Activated naive CD8-positive, alpha-beta T cell (primary cell): ENCODE data around the gene RCOR1.
A peak's percentile ranks its signal among the peaks of the same experiment; 100 is the strongest.

ENCODE experiments used
- H3K27ac Mint-ChIP-seq: one replicate; pipeline ENCODE4 v1.8.0; 2021; ENCODE audit warnings: mixed read lengths
- H3K27me3 Mint-ChIP-seq: one replicate; pipeline ENCODE4 v1.8.0; 2021; ENCODE audit warnings: mixed read lengths
- H3K36me3 Mint-ChIP-seq: one replicate; pipeline ENCODE4 v1.8.0; 2021; ENCODE audit warnings: mixed read lengths
- H3K4me1 Mint-ChIP-seq: one replicate; pipeline ENCODE4 v1.8.0; 2021; ENCODE audit warnings: low read depth, mixed read lengths
- H3K4me3 Mint-ChIP-seq: one replicate; pipeline ENCODE4 v1.8.0; 2021; ENCODE audit warnings: mild to moderate bottlenecking, mixed read lengths
- H3K9me3 Mint-ChIP-seq: one replicate; pipeline ENCODE4 v1.8.0; 2021; ENCODE audit warnings: low read depth, mixed read lengths

The RCOR1 gene

DNA sequence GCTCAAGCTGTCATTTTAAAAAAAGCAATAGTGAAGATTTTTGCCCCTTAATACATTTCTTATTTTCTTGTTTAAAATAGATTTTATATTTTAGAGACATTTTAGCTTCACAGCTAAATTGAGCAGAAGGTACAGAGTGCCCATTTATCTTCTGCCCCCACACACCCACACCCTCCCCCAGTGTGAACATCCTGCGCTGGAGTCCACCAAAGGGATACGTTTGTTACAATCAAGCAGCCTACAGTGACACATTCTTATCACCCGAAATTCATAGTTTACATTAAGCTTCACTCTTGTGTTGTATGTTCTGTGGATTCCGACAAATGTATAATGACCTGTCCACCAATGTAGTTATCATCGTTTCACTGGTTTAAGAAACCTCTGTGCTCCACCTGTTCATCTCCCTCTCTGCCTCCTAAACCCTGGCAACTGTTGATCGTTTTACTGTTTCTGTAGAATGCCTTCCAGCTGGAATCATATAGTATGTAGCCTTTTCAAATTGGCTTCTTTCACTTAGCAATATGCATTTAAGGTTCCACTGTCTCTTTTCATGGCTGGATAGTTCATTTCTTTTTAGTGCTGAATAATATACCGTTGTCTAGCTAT is 93.8 kb downstream of the RCOR1 start:
- H3K27ac Mint-ChIP-seq: no peak overlapping the region
- peaks cover 15% of the 10 kb centered on the region for H3K4me1 Mint-ChIP-seq
- no peaks in the 10 kb centered on the region for H3K9me3 Mint-ChIP-seq
- H3K36me3 Mint-ChIP-seq: peaks cover 10% of the 10 kb centered on the region
- no peak overlapping the region for H3K4me3 Mint-ChIP-seq
- H3K27me3 Mint-ChIP-seq: no peaks in the 10 kb centered on the region

DNA sequence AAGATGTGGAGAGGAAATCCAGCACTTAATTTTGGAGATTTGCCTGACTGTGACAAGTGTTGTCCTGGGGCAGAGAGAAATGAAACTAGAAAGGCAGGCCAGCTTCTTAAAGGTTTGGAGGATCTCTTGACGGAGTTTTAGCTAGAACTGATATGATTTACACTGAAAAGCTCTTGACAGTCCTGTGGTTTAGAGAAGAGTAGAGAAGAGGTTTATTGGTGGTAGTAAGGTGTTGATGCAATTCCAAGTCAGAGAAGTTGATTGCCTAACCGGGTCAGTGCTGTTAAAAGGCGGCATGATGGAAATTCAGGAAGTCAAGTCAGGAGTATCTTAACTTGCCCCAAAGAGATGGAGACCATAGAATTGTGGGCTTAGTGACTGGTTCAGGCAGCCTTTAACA is 95.8 kb downstream of the RCOR1 start:
- H3K36me3 Mint-ChIP-seq: peaks cover 5% of the 10 kb centered on the region
- no peaks in the 10 kb centered on the region for H3K9me3 Mint-ChIP-seq
- no peak overlapping the region for H3K4me3 Mint-ChIP-seq
- peaks cover 19% of the 10 kb centered on the region for H3K4me1 Mint-ChIP-seq
- peak overlapping the region; percentile 10 for H3K27ac Mint-ChIP-seq
- H3K27me3 Mint-ChIP-seq: no peaks in the 10 kb centered on the region

DNA sequence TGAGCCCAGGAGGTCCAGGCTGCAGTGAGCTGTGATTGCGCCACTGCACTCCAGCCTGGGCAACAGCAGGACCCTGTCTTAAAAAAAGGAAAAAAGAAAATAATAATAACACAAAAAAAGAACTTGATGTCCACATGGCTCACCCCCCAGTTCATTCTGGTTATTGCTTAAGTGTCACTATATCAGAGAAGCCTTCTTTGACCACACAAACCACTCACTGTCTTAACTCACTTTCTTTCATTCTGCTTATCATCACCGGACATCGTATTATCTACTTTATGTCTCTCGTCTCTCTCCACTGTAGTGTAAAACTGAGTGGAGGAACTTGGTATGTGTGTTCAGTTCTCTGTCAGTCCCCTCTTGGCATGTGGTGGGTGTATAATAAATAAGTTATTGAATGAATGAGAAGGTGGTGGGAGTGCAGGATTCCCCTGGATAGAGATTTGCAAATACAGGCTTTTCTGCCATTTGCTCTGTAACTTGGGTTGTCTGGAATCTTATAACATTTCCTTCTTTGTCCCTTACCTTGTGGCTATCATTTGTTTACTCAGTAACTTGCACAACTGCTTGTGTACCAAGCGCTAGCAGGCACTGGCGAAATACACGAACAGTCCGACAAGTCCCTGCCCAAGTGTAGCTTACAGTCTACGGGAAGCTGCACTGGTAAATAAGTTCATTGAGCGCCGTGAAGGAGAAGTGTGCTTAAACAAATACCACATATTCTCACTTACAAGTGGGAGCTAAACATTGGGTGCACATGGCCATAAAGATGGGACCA is 98.2 kb downstream of the RCOR1 start:
- Mint-ChIP-seq H3K4me3 (no peak overlapping the region), H3K4me1 (peaks cover 25% of the 10 kb centered on the region), H3K27me3 (no peaks in the 10 kb centered on the region), H3K27ac (no peak overlapping the region), H3K9me3 (no peaks in the 10 kb centered on the region), H3K36me3 (no peaks in the 10 kb centered on the region)

DNA sequence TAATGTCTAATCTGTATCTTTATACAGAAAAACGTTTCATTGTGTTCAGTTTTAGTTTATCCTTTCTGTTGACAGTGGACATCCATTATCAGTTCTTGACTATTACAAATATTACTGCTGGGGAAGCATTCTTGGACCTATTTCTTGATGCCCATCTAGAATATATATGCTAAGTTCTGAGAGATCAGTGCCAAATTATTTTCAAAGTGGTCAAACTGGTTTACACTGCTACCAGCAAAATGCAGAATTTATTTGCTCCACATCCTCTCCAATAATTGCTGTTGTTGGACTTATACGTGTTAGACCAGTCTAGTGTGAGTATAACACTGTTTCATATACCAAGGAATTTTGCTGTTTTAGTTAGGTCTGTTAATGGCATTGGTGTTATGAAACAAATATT is 99.3 kb downstream of the RCOR1 start:
- Mint-ChIP-seq H3K27ac (no peak overlapping the region), H3K4me1 (peaks cover 32% of the 10 kb centered on the region), H3K4me3 (no peak overlapping the region), H3K9me3 (no peaks in the 10 kb centered on the region), H3K36me3 (no peaks in the 10 kb centered on the region), H3K27me3 (no peaks in the 10 kb centered on the region)

GRCh38 chr14:102692334-102692733 is 99.9 kb downstream of the RCOR1 start:
- no peaks in the 10 kb centered on the region for H3K27me3 Mint-ChIP-seq
- H3K27ac Mint-ChIP-seq: no peak overlapping the region
- H3K9me3 Mint-ChIP-seq: no peaks in the 10 kb centered on the region
- H3K36me3 Mint-ChIP-seq: no peaks in the 10 kb centered on the region
- H3K4me3 Mint-ChIP-seq: no peak overlapping the region
- peaks cover 38% of the 10 kb centered on the region for H3K4me1 Mint-ChIP-seq

- H3K9me3 Mint-ChIP-seq: no peaks in the 10 kb centered on the region
- no peaks in the 10 kb centered on the region for H3K36me3 Mint-ChIP-seq
- no peaks in the 10 kb centered on the region for H3K27me3 Mint-ChIP-seq
- no peak overlapping the region for H3K27ac Mint-ChIP-seq
- H3K4me1 Mint-ChIP-seq: peaks cover 36% of the 10 kb centered on the region
- H3K4me3 Mint-ChIP-seq: no peak overlapping the region
Observed at GRCh38 chr14:102693006-102693755, 100.7 kb downstream of the RCOR1 start.

DNA sequence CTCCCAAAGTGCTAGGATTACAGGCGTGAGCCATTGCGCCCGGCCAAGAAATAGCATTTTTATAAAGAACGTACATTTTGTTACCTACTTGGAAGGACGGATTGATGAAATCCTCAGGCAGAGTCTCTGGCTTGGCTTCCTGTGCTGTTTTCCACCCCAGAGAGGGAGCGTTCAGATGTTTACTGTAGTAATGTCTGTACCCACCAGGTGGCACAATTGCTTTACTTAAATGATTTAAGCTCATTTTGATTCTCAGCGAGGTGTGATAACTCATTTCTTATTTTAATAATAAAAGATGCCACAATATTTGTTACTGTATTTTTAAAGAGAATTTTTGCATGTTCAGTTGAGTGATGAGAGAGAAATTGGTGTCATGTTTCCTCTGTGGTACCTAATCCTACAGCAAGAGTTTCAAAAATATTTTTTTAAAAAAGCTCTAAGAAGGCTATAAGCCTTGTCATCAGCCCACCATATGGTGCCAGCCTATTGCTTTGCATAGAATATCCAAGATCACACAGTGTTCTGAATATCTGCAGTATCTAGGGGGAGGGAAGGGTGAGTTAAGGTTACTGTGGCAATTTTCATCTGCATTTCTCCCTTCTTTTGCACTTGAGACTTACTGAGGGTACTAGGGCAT is 102.2 kb downstream of the RCOR1 start:
- Mint-ChIP-seq H3K27me3 (no peaks in the 10 kb centered on the region), H3K4me3 (no peak overlapping the region), H3K27ac (no peak overlapping the region), H3K9me3 (no peaks in the 10 kb centered on the region), H3K36me3 (no peaks in the 10 kb centered on the region), H3K4me1 (peaks cover 30% of the 10 kb centered on the region)

- H3K4me3 Mint-ChIP-seq: no peak overlapping the region
- H3K9me3 Mint-ChIP-seq: no peaks in the 10 kb centered on the region
- H3K36me3 Mint-ChIP-seq: no peaks in the 10 kb centered on the region
- no peaks in the 10 kb centered on the region for H3K27me3 Mint-ChIP-seq
- H3K27ac Mint-ChIP-seq: no peak overlapping the region
- peaks cover 30% of the 10 kb centered on the region for H3K4me1 Mint-ChIP-seq
Observed at GRCh38 chr14:102695167-102695555, 102.7 kb downstream of the RCOR1 start.

GRCh38 chr14:102696332-102696731 is 103.9 kb downstream of the RCOR1 start:
- no peaks in the 10 kb centered on the region for H3K9me3 Mint-ChIP-seq
- no peak overlapping the region for H3K4me3 Mint-ChIP-seq
- H3K36me3 Mint-ChIP-seq: peaks cover 3% of the 10 kb centered on the region
- peaks cover 33% of the 10 kb centered on the region for H3K4me1 Mint-ChIP-seq
- no peaks in the 10 kb centered on the region for H3K27me3 Mint-ChIP-seq
- no peak overlapping the region for H3K27ac Mint-ChIP-seq

- Mint-ChIP-seq H3K4me1 (peaks cover 33% of the 10 kb centered on the region), H3K27me3 (no peaks in the 10 kb centered on the region), H3K27ac (no peak overlapping the region), H3K9me3 (no peaks in the 10 kb centered on the region), H3K36me3 (peaks cover 3% of the 10 kb centered on the region), H3K4me3 (no peak overlapping the region)
Observed at GRCh38 chr14:102696856-102697495, 104.5 kb downstream of the RCOR1 start.

DNA sequence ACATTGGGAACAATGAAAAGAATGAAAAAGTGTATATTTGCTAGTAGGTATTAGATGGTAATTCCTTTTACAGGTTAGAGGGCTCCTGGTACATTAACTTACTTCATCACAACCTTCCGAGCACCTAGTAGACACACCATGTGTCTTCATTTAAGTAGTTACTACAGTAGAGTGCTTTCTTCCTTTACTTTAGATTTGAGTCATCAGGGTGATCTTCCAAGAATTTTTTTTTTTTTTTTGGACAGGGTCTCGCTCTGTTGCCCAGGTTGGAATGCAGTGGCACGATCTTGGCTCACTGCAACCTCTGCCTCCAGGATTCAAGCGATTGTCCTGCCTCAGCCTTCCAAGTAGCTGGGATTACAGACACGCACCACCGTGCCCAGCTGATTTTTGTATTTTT is 105.1 kb downstream of the RCOR1 start:
- no peaks in the 10 kb centered on the region for H3K27me3 Mint-ChIP-seq
- no peak overlapping the region for H3K27ac Mint-ChIP-seq

GRCh38 chr14:102699416-102700110 is 107.1 kb downstream of the RCOR1 start:
- H3K4me1 Mint-ChIP-seq: peaks cover 25% of the 10 kb centered on the region
- H3K4me3 Mint-ChIP-seq: no peak overlapping the region
- no peaks in the 10 kb centered on the region for H3K27me3 Mint-ChIP-seq
- H3K9me3 Mint-ChIP-seq: no peaks in the 10 kb centered on the region
- no peak overlapping the region for H3K27ac Mint-ChIP-seq
- peaks cover 13% of the 10 kb centered on the region for H3K36me3 Mint-ChIP-seq

More for the DNA sequence above, 105.1 kb downstream of the RCOR1 start:
- Mint-ChIP-seq H3K9me3 (no peaks in the 10 kb centered on the region), H3K36me3 (peaks cover 4% of the 10 kb centered on the region), H3K4me3 (no peak overlapping the region), H3K4me1 (peaks cover 33% of the 10 kb centered on the region)

- Mint-ChIP-seq H3K36me3 (peaks cover 4% of the 10 kb centered on the region), H3K9me3 (no peaks in the 10 kb centered on the region), H3K27me3 (no peaks in the 10 kb centered on the region), H3K4me3 (no peak overlapping the region), H3K27ac (no peak overlapping the region), H3K4me1 (no peaks in the 10 kb centered on the region)
Observed at GRCh38 chr14:102708494-102708893, 116.0 kb downstream of the RCOR1 start.

GRCh38 chr14:102711207-102711606 is 118.8 kb downstream of the RCOR1 start:
- Mint-ChIP-seq H3K4me3 (no peak overlapping the region), H3K36me3 (peaks cover 4% of the 10 kb centered on the region)

More at GRCh38 chr14:102711207-102711606, 118.8 kb downstream of the RCOR1 start:
- Mint-ChIP-seq H3K9me3 (no peaks in the 10 kb centered on the region), H3K4me1 (no peaks in the 10 kb centered on the region), H3K27me3 (no peaks in the 10 kb centered on the region), H3K27ac (no peak overlapping the region)
